NCI-H1694 treated with DMSO at 0.1 percent for 48 hours (cell line): Measurements from ENCODE around the gene SRGAP3.

ENCODE experiments used
- DNase-seq: peaks from one replicate; lab custom pipeline; 2025; lab: John Stamatoyannopoulos, UW

Gene SRGAP3

DNA sequence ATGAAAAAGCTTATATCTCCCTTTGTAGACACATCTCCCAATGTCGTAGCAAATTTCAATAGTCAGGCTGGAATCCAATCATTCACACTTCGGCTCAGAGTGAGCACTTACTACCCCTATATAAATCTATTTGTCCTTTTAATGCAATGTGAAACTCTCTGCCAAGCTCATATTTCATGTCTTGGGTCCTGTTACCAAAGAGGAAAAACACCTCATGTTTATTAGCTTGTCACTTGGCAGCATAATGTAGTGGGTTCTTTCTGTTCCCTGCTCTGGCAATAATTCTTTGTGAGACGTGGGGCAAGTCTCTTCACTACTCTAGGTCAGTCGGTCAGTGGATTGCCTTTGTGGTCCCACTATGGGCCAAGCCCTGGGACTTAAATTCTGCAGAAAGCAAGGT is 107.1 kb downstream of the SRGAP3 start:
- DNase-seq = no peak

DNA sequence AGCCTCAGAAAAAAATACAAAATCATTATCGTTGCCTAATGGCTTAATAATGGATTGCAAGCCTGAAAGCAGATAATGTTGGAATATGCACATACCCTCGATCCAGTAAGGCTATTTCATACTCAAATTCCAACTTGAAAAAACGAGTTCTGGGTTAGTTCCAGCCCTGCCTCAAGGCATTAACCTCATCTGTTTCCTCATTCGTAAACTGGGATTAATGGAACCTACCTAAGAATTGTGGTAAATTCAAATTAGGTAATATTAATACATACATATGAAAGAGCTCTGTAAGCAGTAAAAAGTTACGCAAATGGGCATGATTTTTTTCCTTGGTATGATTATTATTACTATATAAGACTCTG is 107.5 kb downstream of the SRGAP3 start:
- DNase-seq = no peak

DNA sequence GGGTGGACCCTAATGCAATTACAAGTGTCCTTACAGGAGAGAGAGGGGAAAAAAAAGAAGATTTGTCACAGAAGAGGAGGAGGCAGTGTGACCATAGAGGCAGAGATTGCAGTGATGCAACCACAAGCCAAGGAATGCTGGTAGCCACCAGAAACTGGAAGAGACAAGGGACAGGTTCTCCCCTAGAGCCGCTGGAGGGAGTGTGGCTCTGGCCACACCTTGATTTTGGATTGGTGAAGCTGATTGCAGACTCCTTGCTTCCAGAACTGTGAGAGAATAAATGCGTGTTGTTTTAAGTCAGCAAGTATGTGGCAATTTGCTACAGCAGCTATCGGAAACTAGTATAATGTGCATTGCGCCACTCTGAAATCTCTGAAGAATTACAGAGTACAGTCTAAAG is 110.1 kb downstream of the SRGAP3 start:
- no peak for DNase-seq

DNA sequence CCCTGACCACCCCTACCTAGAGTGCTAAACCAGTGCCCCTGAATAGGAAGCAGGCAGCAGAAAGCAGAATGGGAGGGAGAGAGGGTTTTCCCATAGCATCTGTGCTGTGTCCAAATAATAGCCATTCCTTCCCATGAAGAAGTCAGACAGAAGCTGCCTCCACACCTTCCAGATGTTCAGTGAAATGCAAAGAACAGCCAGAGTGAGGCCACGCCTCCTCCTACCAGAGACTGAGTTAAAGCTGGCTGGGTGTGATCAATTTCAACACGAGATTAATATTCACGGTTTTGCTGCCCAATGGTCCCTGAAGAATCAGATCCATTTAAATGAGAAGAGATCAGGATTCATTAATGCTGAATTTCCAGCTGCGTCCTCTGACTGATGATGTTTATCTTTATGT is 111.8 kb downstream of the SRGAP3 start:
- DNase-seq = no peak

DNA sequence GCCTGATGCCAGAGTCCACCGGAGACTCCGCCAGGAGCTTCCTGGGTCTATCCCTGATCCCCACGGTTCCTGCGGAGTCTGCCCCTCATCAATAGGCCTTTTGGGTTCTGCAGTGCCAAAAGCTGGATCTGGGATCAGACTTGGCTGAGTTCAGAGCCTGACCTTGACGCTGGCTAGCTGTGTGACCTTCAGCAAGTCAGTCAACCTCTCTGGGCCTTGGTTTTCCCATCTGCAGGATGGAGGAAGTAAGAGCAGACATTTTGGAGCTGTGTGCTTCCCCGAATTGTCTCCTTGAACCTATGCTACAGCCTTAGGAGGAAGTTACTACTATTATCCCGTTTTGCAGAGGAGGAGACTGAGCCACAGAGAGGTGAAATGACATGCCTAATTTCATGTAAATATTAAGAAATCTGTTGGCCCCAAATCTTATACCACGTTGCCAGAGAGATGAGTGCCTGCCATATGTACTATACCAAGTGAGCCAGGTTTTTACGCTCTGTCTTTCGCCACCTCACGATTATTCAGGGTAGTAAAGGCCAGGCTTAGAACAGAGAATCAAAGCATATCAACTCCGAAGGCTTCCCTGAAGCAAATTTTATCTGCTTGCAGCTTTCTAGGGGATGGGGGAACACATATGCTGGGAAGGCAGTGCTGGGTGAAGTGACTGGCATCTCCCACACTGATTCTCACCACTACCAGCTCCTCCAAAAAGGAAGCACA is 112.5 kb downstream of the SRGAP3 start:
- no peak for DNase-seq

DNA sequence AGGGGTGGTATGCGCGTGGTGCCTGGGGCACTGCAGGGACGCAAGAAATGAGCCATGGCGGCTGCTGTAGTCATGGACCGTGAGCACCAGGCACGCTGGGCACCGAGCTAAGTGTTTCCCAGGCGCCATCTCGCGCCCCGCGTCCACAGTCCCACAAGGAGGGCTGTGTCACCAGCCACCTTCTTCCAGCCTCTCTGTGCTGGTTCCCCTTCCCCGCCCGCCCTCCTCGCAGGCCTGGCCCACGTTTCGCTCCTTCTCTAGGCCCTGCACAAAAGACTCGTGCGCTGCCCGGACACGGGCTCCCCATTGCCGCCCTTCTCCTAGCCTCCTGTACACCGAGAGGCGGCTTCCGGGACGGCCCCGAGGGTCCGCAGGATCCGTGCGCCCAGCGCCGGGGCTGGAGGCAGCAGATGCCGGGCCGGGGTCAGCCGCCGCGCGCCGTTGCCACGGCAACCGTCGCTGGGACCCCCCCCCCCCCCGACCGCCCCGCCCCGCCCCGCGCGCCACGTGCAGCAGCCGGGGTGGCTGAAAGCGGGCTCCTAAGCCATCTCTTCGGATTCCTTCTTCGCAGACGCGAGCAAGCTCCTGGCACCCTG is 113.4 kb downstream of the SRGAP3 start:
- DNase-seq = no peak

DNA sequence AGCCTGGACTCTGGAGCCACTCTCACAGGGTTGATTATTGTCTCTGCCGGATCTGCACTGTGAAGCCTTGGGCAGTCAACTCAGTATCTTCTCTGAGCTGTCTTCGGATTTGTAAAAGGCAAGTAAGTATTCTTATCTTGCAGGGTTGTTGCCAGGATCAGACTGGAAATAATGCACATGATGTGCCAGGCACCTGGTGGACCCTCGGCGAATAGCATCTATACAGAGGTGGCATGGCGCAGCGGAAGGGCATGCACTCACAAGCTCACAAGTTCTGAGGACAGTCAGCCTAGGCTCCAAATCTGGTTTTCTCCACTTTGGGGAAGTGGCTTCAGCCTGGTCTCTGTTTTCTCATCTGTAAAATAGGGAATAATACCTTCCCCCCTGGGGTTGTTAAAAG is 113.9 kb downstream of the SRGAP3 start:
- no peak for DNase-seq

DNA sequence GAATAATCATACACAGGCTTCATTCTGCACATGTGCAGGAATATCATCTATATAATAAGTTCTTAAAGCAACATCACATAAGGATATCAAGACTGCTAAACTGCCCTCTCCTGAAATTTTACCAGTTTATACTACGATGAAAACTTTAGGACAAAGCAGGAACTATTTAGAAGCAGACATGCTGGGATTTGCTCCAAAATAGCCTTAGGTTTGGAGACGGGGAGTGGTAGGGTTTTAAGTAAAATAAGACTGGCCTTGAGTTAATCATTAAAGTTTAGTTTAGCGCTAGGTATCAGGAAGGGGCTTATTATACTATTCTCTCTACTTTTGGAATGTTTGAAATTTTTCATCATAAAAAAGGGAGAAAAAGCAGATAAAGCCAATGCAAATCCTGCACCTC is 115.8 kb downstream of the SRGAP3 start:
- no peak for DNase-seq

DNA sequence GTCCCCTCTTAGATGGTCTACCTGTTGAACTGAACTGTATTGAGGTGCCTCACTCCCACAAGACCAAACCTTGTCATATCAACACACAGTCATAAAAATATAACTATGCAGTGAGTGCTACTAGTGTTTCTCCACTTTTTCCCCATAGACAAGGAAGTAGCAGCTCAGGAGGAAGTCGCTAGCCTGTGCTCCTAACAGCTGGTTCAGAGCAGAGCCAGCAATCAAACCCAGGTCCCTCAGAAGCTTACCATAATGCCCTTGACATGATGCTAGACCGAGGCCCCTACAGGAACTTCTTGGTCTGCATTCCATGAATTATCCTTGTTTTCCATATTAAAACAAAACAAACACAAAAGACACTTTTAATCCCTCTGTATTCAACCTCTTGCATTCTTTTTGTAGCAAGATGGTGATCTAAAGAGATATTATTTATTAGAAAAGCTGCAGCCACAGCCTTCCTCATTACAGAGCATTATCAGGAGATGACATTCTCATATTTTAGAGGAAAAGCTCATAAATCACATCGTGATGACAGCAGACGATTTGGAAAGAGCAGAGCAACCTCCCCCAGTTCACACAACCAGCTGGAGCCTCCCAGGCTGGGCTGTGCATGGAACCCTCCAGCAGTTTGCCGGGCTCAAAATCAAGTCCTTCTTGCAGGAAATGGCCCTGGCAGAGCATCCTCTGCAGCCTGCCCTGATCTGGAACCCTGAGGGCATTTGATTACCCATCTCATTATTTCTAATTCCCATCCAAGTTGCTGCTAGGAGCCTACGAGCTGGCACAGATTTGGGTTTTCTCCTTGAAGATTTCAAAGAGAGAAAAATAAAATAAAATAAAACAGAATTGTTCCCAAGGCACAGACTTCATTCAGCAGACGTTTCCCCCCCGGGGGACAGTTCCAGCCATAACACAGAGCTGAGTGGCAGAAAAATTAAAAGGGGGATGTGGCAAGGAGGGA is 118.8 kb downstream of the SRGAP3 start:
- DNase-seq = peak; percentile 27

DNA sequence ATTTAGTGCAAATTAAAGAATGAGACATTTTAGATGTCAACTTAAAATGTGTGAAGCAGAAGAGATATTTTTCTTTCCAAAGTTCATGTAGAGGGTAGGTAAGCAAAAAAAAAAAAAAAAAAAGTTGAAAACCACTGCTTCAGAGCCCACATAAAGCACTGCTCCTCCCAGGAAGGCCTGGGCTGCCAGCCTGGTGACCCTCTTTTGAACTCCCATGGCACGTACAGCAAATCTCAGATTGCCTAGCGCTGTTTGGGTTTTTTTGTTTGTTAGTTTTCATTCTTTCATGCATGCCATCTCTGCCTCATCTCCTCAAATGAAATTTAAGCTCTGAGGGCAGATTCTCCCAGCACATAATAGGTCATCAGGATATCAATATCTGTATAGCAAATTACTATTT is 120.1 kb downstream of the SRGAP3 start:
- no peak for DNase-seq

DNA sequence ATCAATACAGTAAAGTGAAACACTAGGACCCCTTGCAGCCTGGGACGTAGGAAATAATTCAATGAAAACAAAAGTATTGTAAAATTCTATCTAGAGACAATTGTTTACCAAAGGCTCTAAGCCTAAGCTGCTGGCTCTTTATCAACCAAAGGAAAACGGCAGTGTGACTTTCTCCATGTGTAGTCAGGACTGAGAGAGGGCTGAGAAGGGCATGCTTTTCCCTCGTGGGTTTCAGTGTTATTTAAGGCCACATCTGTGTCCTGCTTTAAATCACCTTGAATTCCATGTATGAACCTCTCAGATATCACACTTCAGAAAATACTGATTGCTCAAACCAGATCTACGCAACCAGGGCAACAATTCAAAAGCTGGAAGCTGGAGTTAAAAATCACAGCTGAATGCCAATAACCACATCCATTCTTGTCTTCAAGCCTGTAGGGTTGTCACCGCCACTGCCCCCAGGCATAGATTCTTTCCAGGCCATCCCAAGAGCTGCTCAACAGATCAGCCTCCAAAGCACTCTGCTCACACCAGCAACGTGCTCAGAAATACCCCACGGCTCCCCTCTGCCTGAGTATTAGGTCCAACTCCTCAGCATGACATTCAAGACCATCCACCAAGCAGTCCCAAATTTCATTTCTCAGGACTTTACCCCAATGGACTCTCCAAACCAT is 124.0 kb downstream of the SRGAP3 start:
- no peak for DNase-seq

DNA sequence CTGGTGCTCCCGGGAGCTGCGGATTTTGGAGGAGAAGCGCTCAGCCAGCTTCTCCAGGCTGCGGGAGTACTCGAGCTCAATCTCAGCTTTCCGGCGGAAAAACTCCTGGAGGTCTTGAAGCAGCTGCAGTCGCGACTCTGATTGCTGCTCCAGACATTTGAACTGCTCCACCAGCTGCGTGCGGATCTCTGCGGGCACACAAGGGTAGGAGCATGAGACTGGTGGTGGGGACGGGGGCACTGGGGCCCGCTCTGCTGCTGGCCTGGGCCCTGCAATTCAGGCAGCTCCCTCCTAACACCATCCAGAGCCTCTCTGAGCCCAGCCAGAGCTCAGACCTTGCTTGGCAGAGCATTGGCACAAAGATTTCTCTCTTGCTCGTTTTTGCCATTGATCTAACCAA is 124.7 kb downstream of the SRGAP3 start:
- no peak for DNase-seq

DNA sequence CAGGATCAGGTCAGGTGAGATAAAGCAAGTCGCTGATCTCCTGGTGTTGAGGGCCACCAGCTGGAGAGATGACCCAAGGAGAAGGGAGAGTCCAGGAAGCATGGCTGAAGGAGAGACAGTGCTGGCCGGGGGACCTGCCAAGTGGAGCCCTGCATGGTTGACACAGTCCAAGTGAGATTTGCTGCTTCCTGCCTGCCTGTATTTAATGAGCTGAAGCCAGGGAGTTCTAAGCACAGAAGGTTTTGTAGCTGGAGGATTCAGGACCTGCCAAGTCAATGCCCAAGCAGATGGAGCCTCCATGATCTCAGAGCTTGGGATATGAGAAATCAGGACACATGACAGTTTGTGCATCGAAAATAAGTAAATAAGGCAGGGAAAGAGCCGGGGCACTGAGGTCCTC is 125.6 kb downstream of the SRGAP3 start:
- peak; percentile 22 for DNase-seq

DNA sequence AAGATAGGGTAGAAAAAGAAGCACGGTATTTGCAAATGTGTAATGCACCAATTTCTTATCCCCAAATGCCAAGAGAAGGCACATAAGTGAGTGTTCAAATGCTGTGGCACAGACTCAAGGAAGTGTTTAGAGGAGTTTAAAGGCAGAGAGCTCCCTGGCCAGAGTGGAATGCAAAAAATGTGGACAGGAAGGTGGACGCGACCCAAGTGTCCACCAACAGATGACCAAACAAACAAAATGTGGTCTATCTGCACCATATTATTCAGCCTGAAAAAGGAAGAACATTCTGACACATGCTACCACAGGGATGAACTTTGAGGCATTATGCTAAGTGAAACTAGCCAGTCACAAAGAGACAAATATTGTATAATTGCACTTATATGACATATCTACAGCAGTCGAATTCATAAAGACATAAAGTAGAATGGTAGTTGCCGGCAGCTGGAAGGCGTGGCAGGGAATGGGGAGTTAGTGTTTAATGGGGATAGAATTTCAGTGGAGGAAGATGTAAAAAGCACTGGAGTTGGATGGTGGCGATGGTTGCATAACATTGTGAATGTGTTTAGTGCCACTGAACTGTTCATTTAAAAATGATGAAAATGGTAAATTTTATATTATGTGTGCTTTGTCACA is 126.6 kb downstream of the SRGAP3 start:
- no peak for DNase-seq

DNA sequence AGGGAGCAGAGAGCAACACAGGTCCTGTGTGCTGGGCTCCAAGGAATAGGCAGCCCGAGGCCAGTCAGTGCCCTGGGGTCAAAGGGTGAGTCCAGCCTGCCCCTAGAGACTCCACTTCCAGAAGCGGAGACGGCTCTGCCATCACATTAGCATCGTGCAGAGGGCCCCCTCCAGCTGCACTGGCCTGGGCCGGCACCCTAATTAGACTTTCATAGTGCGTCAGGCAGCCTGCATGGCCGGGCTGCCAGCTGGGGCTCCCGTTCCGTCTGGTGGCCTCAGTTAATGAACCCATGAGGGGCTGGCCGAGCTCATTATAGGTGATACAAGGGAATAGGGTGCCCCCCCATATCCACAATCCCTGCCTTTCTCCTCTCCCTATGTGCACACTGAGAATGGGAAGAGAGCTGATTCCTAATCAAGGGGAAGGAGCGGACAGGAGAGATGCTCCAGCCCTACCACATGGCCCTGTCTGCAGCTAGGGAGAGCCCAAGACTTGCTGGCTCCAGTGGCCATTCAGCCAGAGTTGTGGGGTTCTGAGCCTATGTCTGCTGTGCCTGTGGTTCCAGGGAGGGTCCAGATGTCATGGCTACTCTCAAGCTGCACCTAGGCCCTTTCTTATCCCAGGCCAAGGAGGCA is 128.0 kb downstream of the SRGAP3 start:
- DNase-seq = no peak

DNA sequence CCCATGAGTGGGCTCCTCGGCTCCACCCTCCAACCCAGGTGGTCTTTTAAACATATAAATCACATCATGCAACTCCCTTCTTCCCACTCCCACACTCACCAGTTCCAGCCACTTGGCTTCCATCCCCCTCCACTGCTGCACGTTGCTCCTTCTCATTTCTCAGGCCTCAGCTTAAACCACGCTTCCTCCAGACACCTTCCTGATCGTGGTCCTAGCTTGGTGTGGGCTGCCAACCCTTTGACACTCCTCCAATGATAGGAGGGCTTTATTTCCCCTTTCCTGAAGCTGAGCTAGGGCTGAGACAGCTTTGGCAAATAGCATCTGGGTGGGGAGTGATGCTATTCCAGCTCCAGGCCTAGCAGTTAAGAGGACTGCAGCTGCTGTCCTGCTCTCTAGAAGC is 130.1 kb downstream of the SRGAP3 start:
- no peak for DNase-seq

DNA sequence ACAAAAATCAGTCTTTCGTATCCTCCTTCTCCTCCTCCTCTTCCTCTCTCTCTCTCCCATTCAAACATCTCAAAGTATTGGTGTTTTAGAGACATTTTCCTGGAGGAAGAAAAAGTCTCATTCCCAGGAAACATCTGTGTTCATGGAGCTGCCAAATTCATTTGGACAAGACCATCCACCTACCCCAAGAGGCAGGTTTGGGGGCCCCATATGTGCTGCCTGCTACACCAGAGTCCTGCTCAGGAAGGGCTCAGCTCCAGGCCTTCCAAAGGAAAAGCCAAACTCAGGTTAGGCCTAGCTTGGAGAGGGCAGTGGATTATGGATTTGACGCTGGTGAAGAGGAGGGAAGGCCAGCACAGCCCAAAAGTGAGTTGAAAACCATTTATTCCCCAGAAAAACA is 131.2 kb downstream of the SRGAP3 start:
- no peak for DNase-seq

DNA sequence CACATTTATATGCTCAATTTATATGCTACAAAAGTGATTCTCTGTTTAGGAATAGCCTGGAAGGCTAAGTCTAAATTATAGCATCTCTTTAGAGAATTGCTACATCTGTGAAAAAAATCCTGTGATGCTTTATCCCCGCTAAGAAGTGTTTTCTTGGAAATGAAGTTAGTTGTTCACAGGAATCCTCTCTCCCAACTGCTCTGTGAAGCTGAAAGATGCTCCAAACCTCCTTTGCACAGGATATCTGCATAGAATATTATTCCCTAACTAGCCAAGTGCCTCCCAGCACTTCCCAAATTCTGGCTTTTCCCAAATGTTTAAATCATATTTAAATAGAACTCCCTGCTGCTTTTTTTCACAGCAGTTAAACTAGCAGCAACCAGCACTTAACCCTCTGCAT is 132.2 kb downstream of the SRGAP3 start:
- DNase-seq = no peak

DNA sequence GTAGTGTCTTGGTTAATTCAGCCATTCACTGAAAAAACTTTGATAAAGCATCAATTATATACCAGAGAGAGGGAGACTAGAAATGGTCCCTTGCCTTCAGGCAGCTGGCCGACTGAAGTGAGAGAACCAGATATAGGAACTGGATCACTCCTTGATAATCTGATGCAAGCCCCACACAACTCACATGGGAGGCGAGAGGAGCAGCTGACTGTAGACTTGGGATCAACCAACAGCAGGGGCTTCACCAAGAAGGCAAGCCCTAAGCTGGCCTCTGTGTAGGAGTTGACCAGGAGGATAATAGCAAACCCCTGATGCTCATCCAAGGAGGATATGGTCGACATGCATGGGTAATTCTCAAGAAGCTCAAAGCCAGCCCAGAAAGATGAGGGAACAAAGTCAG is 133.1 kb downstream of the SRGAP3 start:
- no peak for DNase-seq

DNA sequence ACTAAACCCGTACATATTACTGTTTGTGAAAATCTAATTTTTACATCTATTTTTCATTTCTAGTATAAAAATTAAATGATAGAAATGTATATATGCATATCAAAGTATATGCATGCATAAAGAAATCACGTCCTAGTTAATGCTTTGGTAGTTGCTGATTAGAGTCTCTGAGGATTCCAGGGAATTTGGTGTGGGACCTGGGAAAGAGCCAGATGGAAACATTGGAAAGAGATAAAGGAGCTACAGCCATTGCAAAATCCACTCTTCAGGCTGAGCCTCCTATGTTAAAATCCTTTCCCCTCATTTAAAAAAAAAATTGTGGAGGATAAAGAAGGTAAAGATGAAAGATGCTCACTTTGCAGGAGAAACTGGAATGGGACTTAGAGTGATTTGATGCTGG is 134.1 kb downstream of the SRGAP3 start:
- no peak for DNase-seq

DNA sequence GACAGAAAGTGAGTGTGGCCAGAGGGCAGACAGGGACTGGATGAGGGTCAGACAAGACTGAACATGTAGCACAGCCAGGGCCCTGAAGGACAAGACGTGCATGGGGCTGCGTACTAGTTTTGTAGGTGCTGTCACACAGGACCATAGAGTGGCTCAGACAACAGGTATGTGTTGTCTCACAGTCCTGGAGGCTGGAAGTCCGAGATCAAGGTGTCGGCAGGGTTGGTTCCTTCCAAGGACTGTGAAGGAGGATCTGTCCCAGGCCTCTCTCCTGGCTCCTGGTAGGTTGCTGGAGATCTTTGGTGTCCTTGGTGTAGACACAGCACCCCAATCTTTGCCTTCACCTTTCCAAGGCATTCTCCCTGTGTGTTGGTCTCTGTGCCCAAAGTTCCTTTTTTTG is 136.4 kb downstream of the SRGAP3 start:
- DNase-seq = no peak

DNA sequence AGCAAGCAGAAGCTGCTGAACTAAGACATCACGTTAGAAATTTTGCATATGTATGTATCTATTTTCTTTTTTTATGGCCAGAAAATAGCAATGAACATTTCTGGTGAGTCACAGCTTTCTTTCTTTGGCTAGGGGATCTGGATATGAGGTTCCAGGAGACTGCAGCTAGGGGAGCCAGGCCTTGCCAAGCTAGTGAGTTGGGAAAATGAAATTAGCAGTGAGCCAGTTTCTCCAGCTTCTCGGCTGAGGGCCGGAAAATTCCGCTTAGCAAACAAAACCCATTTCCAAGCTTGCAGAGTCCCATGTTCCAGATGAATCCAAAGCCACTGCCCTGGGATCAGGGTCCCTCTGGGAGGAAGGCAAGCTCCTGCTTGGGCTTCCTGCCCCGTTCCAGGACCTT is 137.6 kb downstream of the SRGAP3 start:
- DNase-seq = no peak
